SU-DHL-6 (cell line): ENCODE results near the gene TMEM258.

Source experiments
- EZH2phosphoT487 ChIP-seq: fragments of 200-600 bp; sonication (generic), shearing (Covaris generic); conservative IDR thresholded peaks from 2 replicates; pipeline ENCODE4 v1.6.1; 2018; ENCODE audit warnings: mild to moderate bottlenecking, antibody characterized with exemption, low read length, moderate library complexity, mixed read lengths
- TF ChIP-seq, protein P1 (sequence below): fragments of 200-600 bp; sonication (generic); IDR thresholded peaks from one replicate; pipeline ENCODE4 v1.5.1; 2017; ENCODE audit warnings: antibody characterized with exemption, mild to moderate bottlenecking, low read length, moderate library complexity; ENCODE audit not compliant: insufficient read depth, poor library complexity, severe bottlenecking

DNA sequence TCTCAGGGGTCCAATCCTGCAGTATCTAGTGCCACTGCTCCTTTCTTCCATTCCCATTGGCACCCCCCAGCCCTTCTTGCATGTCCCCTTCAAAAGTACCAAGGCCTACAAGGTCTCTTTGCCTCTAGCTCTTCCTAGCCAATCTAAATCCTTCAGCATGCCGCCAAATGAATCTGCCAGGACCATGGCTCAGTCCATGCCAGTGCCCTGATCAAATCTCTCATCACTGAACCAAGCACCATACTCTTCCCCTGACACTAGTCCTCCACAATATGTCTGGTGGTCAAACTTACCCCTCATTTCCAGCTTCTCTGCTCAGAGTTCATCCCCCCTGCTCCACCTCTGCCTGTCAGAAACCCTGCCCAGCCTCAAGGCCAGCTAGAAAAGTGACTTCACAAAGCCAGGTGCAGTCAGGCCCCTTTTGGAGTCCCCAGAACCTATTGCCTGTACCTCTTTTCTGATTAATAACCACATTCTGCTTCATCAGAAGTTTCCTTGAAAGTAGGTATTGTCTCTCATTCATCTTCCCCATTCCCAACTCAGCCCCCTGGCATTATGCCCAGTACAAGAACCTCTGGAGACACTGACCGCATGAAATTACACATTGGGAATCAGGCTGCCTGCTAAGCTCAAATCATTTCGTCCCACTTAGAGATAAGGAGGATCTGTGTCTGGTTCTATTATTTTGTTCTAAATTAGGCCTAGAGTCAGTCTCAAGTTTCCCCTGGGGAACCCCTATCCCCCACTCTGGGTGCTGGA lies 11.7 kb upstream of the TMEM258 start:
- TF ChIP-seq, protein P1, sequence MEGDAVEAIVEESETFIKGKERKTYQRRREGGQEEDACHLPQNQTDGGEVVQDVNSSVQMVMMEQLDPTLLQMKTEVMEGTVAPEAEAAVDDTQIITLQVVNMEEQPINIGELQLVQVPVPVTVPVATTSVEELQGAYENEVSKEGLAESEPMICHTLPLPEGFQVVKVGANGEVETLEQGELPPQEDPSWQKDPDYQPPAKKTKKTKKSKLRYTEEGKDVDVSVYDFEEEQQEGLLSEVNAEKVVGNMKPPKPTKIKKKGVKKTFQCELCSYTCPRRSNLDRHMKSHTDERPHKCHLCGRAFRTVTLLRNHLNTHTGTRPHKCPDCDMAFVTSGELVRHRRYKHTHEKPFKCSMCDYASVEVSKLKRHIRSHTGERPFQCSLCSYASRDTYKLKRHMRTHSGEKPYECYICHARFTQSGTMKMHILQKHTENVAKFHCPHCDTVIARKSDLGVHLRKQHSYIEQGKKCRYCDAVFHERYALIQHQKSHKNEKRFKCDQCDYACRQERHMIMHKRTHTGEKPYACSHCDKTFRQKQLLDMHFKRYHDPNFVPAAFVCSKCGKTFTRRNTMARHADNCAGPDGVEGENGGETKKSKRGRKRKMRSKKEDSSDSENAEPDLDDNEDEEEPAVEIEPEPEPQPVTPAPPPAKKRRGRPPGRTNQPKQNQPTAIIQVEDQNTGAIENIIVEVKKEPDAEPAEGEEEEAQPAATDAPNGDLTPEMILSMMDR: no peak
- TF ChIP-seq EZH2phosphoT487: no peak
